OCI-LY1 (cell line): Measurements from ENCODE around the gene ANK3.

Experiments used
- CTCF ChIP-seq: fragments of 200-600 bp; sonication (generic), shearing (Covaris generic); IDR thresholded peaks from 2 replicates; pipeline ENCODE4 v1.5.1; 2017; ENCODE audit warnings: mild to moderate bottlenecking, antibody characterized with exemption, low read length, moderate library complexity, mixed read lengths
- EZH2 ChIP-seq: fragments of 200-600 bp; sonication (generic), shearing (Covaris generic); IDR thresholded peaks from 2 replicates; pipeline ENCODE4 v1.8.0; 2017; ENCODE audit warnings: borderline replicate concordance, mixed run types, mild to moderate bottlenecking, antibody characterized with exemption, low read length, moderate library complexity, mixed read lengths

GRCh38 chr10:60122190-60122589 lies 267.5 kb downstream of the ANK3 start:
- TF ChIP-seq CTCF (no peak), EZH2 (no peak)
